K562 (cell line): Measurements from ENCODE around the gene TAF3. TPM values are rescaled to one million over a fixed set of nuclear protein-coding genes. Genes with fewer than 3 reads are reported as not detected.
A peak's percentile ranks its signal among the peaks of the same experiment; 100 is the strongest.

ENCODE experiments used
- CBFA2T3 ChIP-seq: fragments of 450-650 bp; IDR thresholded peaks from 2 replicates; pipeline ENCODE4 v1.6.1; 2017
- COPS2 ChIP-seq: fragments of 450-650 bp; conservative IDR thresholded peaks from 2 replicates; pipeline ENCODE4 v1.6.1; 2016; ENCODE audit warnings: mild to moderate bottlenecking, moderate library complexity
- HNRNPLL ChIP-seq: fragments of 200-400 bp; formaldehyde crosslinking; IDR thresholded peaks from 2 replicates; pipeline ENCODE4 v1.6.1; 2017; ENCODE audit warnings: low read length, low read depth, mild to moderate bottlenecking; ENCODE audit not compliant: poor library complexity, severe bottlenecking
- ILK ChIP-seq: fragments of 450-650 bp; IDR thresholded peaks from 2 replicates; pipeline ENCODE4 v1.6.1; 2016; ENCODE audit warnings: missing genetic modification characterization, low read depth, mild to moderate bottlenecking, missing compliant biosample characterization, moderate library complexity, borderline replicate concordance
- MLLT1 ChIP-seq, 2 experiments: fragments of 450-650 bp; IDR thresholded peaks; 2 replicates each; pipeline ENCODE4 v1.6.1; 2016
- RB1 ChIP-seq: fragments of 450-650 bp; IDR thresholded peaks from 2 replicates; pipeline ENCODE4 v1.6.1; 2017; ENCODE audit warnings: low read depth, mild to moderate bottlenecking
- SMARCA4 ChIP-seq: fragments of 450-650 bp; IDR thresholded peaks from 2 replicates; pipeline ENCODE4 v1.6.1; 2016
- VEZF1 ChIP-seq: fragments of 200-800 bp; sonication (Bioruptor generic); IDR thresholded peaks from 2 replicates; pipeline ENCODE4 v1.6.1; 2017; ENCODE audit warnings: missing genetic modification characterization, missing compliant biosample characterization
- ZNF316 ChIP-seq: fragments of 450-650 bp; IDR thresholded peaks from 2 replicates; pipeline ENCODE4 v1.6.1; 2016
- polyA plus RNA-seq, 8 experiments: library from polyadenylated mRNA; depleted of rRNA in 4 of 8; stranded (reverse) in 5 of 8; unstranded in 3 of 8; fragments of >200 nt; fragmentation: Nextera tagmentation in 2 of 8; fragmentation: Illumina TruSeq in 1 of 8; extraction: Ambion mirVana in 2 of 8; extraction: Trizol in 1 of 8; gene quantifications; 2 replicates each; pipeline versions ENCODE4 v1.2.1 to v1.2.3, GENCODE V29; 2011 to 2014; ENCODE audit warnings: inconsistent platforms in 1 of 8, missing spikeins in 1 of 8
- total RNA-seq, 7 experiments: library from RNA; depleted of rRNA in 6 of 7; stranded (reverse); fragments of >200 nt in 6 of 7; fragmentation: Illumina TruSeq in 2 of 7; extraction: Trizol in 2 of 7; gene quantifications; 2 replicates each; pipeline versions ENCODE4 v1.2.1 to v1.2.3, GENCODE V29; 2011 to 2021; ENCODE audit warnings: low replicate concordance in 1 of 7
- TF ChIP-seq, protein P1 (sequence below): fragments of 450-650 bp; IDR thresholded peaks from 2 replicates; pipeline ENCODE4 v1.6.1; 2016
- TF ChIP-seq, protein P2 (sequence below): fragments of 250-450 bp; sonication (Bioruptor Pico); IDR thresholded peaks from 2 replicates; pipeline ENCODE4 v1.6.1; 2021; ENCODE audit warnings: mild to moderate bottlenecking

TAF3 gene
- total and polyA plus RNA-seq, 9 of the 15 experiments (the other 6 are each of a cell fraction or from before 2014, with no cell fraction given), result 1.5 to 9.9 (median 4.1) TPM

- TF ChIP-seq, protein P1, sequence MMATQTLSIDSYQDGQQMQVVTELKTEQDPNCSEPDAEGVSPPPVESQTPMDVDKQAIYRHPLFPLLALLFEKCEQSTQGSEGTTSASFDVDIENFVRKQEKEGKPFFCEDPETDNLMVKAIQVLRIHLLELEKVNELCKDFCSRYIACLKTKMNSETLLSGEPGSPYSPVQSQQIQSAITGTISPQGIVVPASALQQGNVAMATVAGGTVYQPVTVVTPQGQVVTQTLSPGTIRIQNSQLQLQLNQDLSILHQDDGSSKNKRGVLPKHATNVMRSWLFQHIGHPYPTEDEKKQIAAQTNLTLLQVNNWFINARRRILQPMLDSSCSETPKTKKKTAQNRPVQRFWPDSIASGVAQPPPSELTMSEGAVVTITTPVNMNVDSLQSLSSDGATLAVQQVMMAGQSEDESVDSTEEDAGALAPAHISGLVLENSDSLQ, result peak; percentile 22; the same call in 1 of the 2 replicates
- TF ChIP-seq ILK (tag), result no peak
- TF ChIP-seq, protein P2, sequence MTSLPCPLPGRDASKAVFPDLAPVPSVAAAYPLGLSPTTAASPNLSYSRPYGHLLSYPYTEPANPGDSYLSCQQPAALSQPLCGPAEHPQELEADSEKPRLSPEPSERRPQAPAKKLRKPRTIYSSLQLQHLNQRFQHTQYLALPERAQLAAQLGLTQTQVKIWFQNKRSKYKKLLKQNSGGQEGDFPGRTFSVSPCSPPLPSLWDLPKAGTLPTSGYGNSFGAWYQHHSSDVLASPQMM, result no peak
- peak in 1 of 2 experiments; percentile 28; a peak in 1 of 4 replicates for TF ChIP-seq MLLT1 (IDR thresholded peaks at IDR 0.05)
- TF ChIP-seq COPS2, result no peak
- 0 out of 2 replicates have a peak, but pooled peaks have one; percentile 9 for TF ChIP-seq SMARCA4
- TF ChIP-seq RB1, result peak; percentile 17; the same call in 1 of the 2 replicates
- TF ChIP-seq CBFA2T3, result no peak
- no peak for TF ChIP-seq VEZF1 (CRISPR knock-in tag)
- TF ChIP-seq HNRNPLL, result peak; percentile 30
- TF ChIP-seq ZNF316, result no peak
These were observed 786 bp downstream of the TAF3 start (continued) for GRCh38 chr10:7819121-7819460.
